Neuronal stem cell (in vitro differentiated cells): ENCODE results near the gene IQCE.

Experiments
- DNase-seq: peaks from one replicate; pipeline ENCODE4 v3.0.0-alpha.2; 2013; ENCODE audit warnings: low spot score
- H2AFZ ChIP-seq: one replicate; pipeline ENCODE4 v1.6.1; 2013; ENCODE audit warnings: mild to moderate bottlenecking, low read length, inconsistent platforms
- H2AK5ac ChIP-seq: 2 replicates; pipeline ENCODE4 v1.6.1; 2013; ENCODE audit warnings: low read depth, mild to moderate bottlenecking, inconsistent platforms, low read length, moderate library complexity, mixed read lengths
- H2BK120ac ChIP-seq: 2 replicates; pipeline ENCODE4 v1.6.1; 2013; ENCODE audit warnings: low read depth, mild to moderate bottlenecking, inconsistent platforms, low read length, moderate library complexity, mixed read lengths
- H2BK12ac ChIP-seq: one replicate; pipeline ENCODE4 v1.6.1; 2013; ENCODE audit warnings: low read length, inconsistent platforms
- H2BK15ac ChIP-seq: 2 replicates; pipeline ENCODE4 v1.6.1; 2013; ENCODE audit warnings: mild to moderate bottlenecking, low read length, inconsistent platforms, mixed read lengths
- H2BK5ac ChIP-seq: one replicate; pipeline ENCODE4 v1.6.1; 2013; ENCODE audit warnings: inconsistent platforms, mild to moderate bottlenecking, low read length, moderate library complexity
- H3K14ac ChIP-seq: one replicate; pipeline ENCODE4 v1.6.1; 2013; ENCODE audit warnings: low read length, inconsistent platforms
- H3K18ac ChIP-seq: 2 replicates; pipeline ENCODE4 v1.6.1; 2013; ENCODE audit warnings: low read length, inconsistent platforms
- H3K23ac ChIP-seq: 2 replicates; pipeline ENCODE4 v1.6.1; 2013; ENCODE audit warnings: low read depth, mild to moderate bottlenecking, mixed read lengths, low read length, inconsistent platforms; ENCODE audit not compliant: poor library complexity
- H3K27ac ChIP-seq: replicated peaks from 3 replicates; pipeline ENCODE4 v1.5.1; 2013; ENCODE audit warnings: low read length, inconsistent platforms
- H3K27me3 ChIP-seq, 3 experiments: 2 replicates each; pipeline ENCODE4 v1.6.1; 2013; ENCODE audit warnings: low read length in 3 of 3, mild to moderate bottlenecking in 2 of 3, inconsistent platforms in 1 of 3, low read depth in 1 of 3, mixed read lengths in 1 of 3, moderate library complexity in 1 of 3; ENCODE audit not compliant: control insufficient read depth in 3 of 3, insufficient read depth in 3 of 3
- H3K36me3 ChIP-seq, 2 donors: replicated peaks in 1 of 2; 2 replicates each; pipeline ENCODE4 v1.6.1; 2013; ENCODE audit warnings: low read length in 2 of 2; ENCODE audit not compliant: control insufficient read depth in 2 of 2, insufficient read depth in 2 of 2
- H3K4ac ChIP-seq: 2 replicates; pipeline ENCODE4 v1.6.1; 2013; ENCODE audit warnings: inconsistent platforms, mild to moderate bottlenecking, low read length, moderate library complexity
- H3K4me1 ChIP-seq, 2 donors: 1 replicate in 1 of 2; 2 replicates in 1 of 2; pipeline ENCODE4 v1.6.1; 2013; ENCODE audit warnings: low read length in 2 of 2, low read depth in 1 of 2; ENCODE audit not compliant: control insufficient read depth in 2 of 2, insufficient read depth in 1 of 2
- H3K4me2 ChIP-seq: one replicate; pipeline ENCODE4 v1.6.1; 2013; ENCODE audit warnings: mild to moderate bottlenecking, low read length, inconsistent platforms; ENCODE audit not compliant: insufficient read depth, poor library complexity, severe bottlenecking
- H3K4me3 ChIP-seq, 2 donors: 2 replicates each; pipeline ENCODE4 v1.5.1; 2013; ENCODE audit warnings: low read length in 2 of 2, mild to moderate bottlenecking in 2 of 2, inconsistent platforms in 1 of 2, moderate library complexity in 1 of 2
- H3K79me1 ChIP-seq: one replicate; pipeline ENCODE4 v1.6.1; 2013; ENCODE audit warnings: low read depth, mild to moderate bottlenecking, inconsistent platforms, low read length, moderate library complexity
- H3K9ac ChIP-seq: one replicate; pipeline ENCODE4 v1.6.1; 2013; ENCODE audit warnings: mild to moderate bottlenecking, low read depth, low read length, inconsistent platforms; ENCODE audit not compliant: poor library complexity
- H3K9me3 ChIP-seq, 2 donors: replicated peaks in 1 of 2; 2 replicates each; pipeline versions ENCODE3 to v1.6.1; 2013; ENCODE audit warnings: low read length in 2 of 2, mild to moderate bottlenecking in 2 of 2, inconsistent platforms in 1 of 2, low read depth in 1 of 2, mixed read lengths in 1 of 2, moderate library complexity in 1 of 2; ENCODE audit not compliant: control insufficient read depth in 2 of 2, insufficient read depth in 1 of 2
- H4K8ac ChIP-seq: one replicate; pipeline ENCODE4 v1.6.1; 2013; ENCODE audit warnings: low read depth, mild to moderate bottlenecking, inconsistent platforms, low read length, moderate library complexity
- H4K91ac ChIP-seq: one replicate; pipeline ENCODE4 v1.6.1; 2013; ENCODE audit warnings: low read length, low read depth, mild to moderate bottlenecking, inconsistent platforms; ENCODE audit not compliant: poor library complexity
- WGBS, 2 donors: extraction: QIAGEN DNeasy Blood & Tissue Kit; methylation state at CpG; one replicate each; pipeline ENCODE4 v1.1.7; 2013; ENCODE audit warnings: missing lambda C conversion rate in 2 of 2, mixed read lengths in 1 of 2; ENCODE audit not compliant: insufficient read length in 2 of 2, insufficient replicate concordance in 1 of 2; ENCODE audit errors: extremely low coverage in 2 of 2; 5-methylcytosine and 5-hydroxymethylcytosine counted together

Gene IQCE

GRCh38 chr7:2639695-2640481 is 81.1 kb downstream of the IQCE start:
- peak overlapping the region; percentile 98 for H3K18ac ChIP-seq
- peak overlapping the region; percentile 93 for H2AK5ac ChIP-seq
- DNase-seq, result no peak
- H4K91ac ChIP-seq, result peak overlapping the region; percentile 93
- peaks cover 18 to 35% of the 10 kb centered on the region in 2 donors for H3K36me3 ChIP-seq
- H3K14ac ChIP-seq, result peak overlapping the region; percentile 72
- peak overlapping the region; percentile 30 for H2BK12ac ChIP-seq
- H3K4ac ChIP-seq, result no peak overlapping the region
- H2AFZ ChIP-seq, result no peak overlapping the region
- peak overlapping the region; percentile 99 for H2BK5ac ChIP-seq
- no peak overlapping the region for H4K8ac ChIP-seq
- H3K79me1 ChIP-seq, result peaks cover 54% of the 10 kb centered on the region
- peak overlapping the region; percentile 95 for H2BK15ac ChIP-seq
- H3K23ac ChIP-seq, result peak overlapping the region; percentile 29
- H3K4me2 ChIP-seq, result no peak overlapping the region
- H3K4me1 ChIP-seq, result peaks cover 27 to 38% of the 10 kb centered on the region in 2 donors
- no CpG with 5 or more reads among the region's 37 CpGs for WGBS, 2 donors
- H3K4me3 ChIP-seq, result no peak overlapping the region
- no peak overlapping the region for H2BK120ac ChIP-seq
- H3K27me3 ChIP-seq, result no peaks in the 10 kb centered on the region
- peak overlapping the region; percentile 75 for H3K9ac ChIP-seq
- H3K9me3 ChIP-seq, result no peaks in the 10 kb centered on the region
- no peak overlapping the region for H3K27ac ChIP-seq

- no peak overlapping the region for H4K8ac ChIP-seq
- H2AFZ ChIP-seq, result no peak overlapping the region
- no peak overlapping the region for H3K4me2 ChIP-seq
- H4K91ac ChIP-seq, result peak overlapping the region; percentile 93
- H3K9ac ChIP-seq, result peak overlapping the region; percentile 75
- peak overlapping the region; percentile 58 for H3K4ac ChIP-seq
- no peaks in the 10 kb centered on the region for H3K27me3 ChIP-seq
- no peak overlapping the region for H2BK120ac ChIP-seq
- H3K36me3 ChIP-seq, result peaks cover 17 to 30% of the 10 kb centered on the region in 2 donors
- DNase-seq, result no peak
- H2BK12ac ChIP-seq, result peak overlapping the region; percentile 67
- peak overlapping the region; percentile 90 for H3K27ac ChIP-seq
- H3K4me1 ChIP-seq, result peaks cover 33 to 41% of the 10 kb centered on the region in 2 donors
- peak overlapping the region; percentile 98 for H3K18ac ChIP-seq
- peak overlapping the region; percentile 29 for H3K23ac ChIP-seq
- peak overlapping the region; percentile 99 for H2BK5ac ChIP-seq
- peaks cover 52% of the 10 kb centered on the region for H3K79me1 ChIP-seq
- no peak overlapping the region for H3K4me3 ChIP-seq
- WGBS, 2 donors, result no CpG with 5 or more reads among the region's 12 CpGs
- H3K9me3 ChIP-seq, result no peaks in the 10 kb centered on the region
- peak overlapping the region; percentile 93 for H2AK5ac ChIP-seq
- H3K14ac ChIP-seq, result peak overlapping the region; percentile 94
- H2BK15ac ChIP-seq, result peak overlapping the region; percentile 95
Measured at GRCh38 chr7:2640482-2640830, 81.7 kb downstream of the IQCE start.

GRCh38 chr7:2640846-2641316 is 82.1 kb downstream of the IQCE start:
- peak overlapping the region; percentile 33 for H3K4me2 ChIP-seq
- peak overlapping the region; percentile 98 for H3K18ac ChIP-seq
- H2AFZ ChIP-seq, result no peak overlapping the region
- H3K14ac ChIP-seq, result peak overlapping the region; percentile 94
- peak overlapping the region; percentile 75 for H3K9ac ChIP-seq
- peak overlapping the region; percentile 82 for H4K8ac ChIP-seq
- DNase-seq, result no peak
- peaks cover 13 to 25% of the 10 kb centered on the region in 2 donors for H3K36me3 ChIP-seq
- peaks cover 36 to 40% of the 10 kb centered on the region in 2 donors for H3K4me1 ChIP-seq
- peak overlapping the region; percentile 99 for H2BK5ac ChIP-seq
- H3K79me1 ChIP-seq, result peaks cover 51% of the 10 kb centered on the region
- H3K4ac ChIP-seq, result no peak overlapping the region
- peak overlapping the region; percentile 75 for H4K91ac ChIP-seq
- peak overlapping the region; percentile 29 for H3K23ac ChIP-seq
- H3K9me3 ChIP-seq, result no peaks in the 10 kb centered on the region
- no CpG with 5 or more reads among the region's 9 CpGs for WGBS, 2 donors
- H3K27me3 ChIP-seq, result no peaks in the 10 kb centered on the region
- peak overlapping the region; percentile 90 for H3K27ac ChIP-seq
- no peak overlapping the region for H2BK120ac ChIP-seq
- peak overlapping the region; percentile 95 for H2BK15ac ChIP-seq
- H3K4me3 ChIP-seq, result no peak overlapping the region
- H2AK5ac ChIP-seq, result peak overlapping the region; percentile 93
- peak overlapping the region; percentile 67 for H2BK12ac ChIP-seq
